GM12892 (cell line): ENCODE measurements around the gene RAC3.
A peak's percentile ranks its signal among the peaks of the same experiment; 100 is the strongest.

Experiments used
- DNase-seq: peaks from one replicate; pipeline ENCODE4 v3.0.0; 2011; ENCODE audit not compliant: insufficient read length
- FAIRE-seq: peaks from 2 replicates; lab custom pipeline; 2011; peaks lifted over from hg19 to GRCh38; lab: Jason Lieb, UNC
- POLR2A ChIP-seq: IDR thresholded peaks from 2 replicates; pipeline ENCODE4 v1.6.1; 2011; ENCODE audit warnings: low read depth, low read length, control low read depth
- POLR2AphosphoS5 ChIP-seq: IDR thresholded peaks from 2 replicates; pipeline ENCODE4 v1.6.1; 2011; ENCODE audit warnings: low read depth, low read length, control low read depth
- TAF1 ChIP-seq: IDR thresholded peaks from 2 replicates; pipeline ENCODE4 v1.6.1; 2011; ENCODE audit warnings: low read depth, mild to moderate bottlenecking, control low read depth, low read length, borderline replicate concordance

The RAC3 gene

GRCh38 chr17:82016875-82017459 is 14.5 kb upstream of the RAC3 start:
- TF ChIP-seq POLR2A (no peak), TAF1 (no peak), POLR2AphosphoS5 (no peak)
- no peak for FAIRE-seq
- no peak for DNase-seq

GRCh38 chr17:82017612-82018151 is 13.8 kb upstream of the RAC3 start:
- DNase-seq: no peak
- no peak for FAIRE-seq
- TF ChIP-seq POLR2A (no peak), POLR2AphosphoS5 (no peak; the same call in 1 of the 2 replicates), TAF1 (no peak)

- TF ChIP-seq POLR2AphosphoS5 (no peak), TAF1 (no peak), POLR2A (no peak)
- FAIRE-seq: no peak
Observed at GRCh38 chr17:82018152-82018988, 13.1 kb upstream of the RAC3 start.

GRCh38 chr17:82018989-82019689 is 12.3 kb upstream of the RAC3 start:
- no peak for TF ChIP-seq TAF1
- no peak for TF ChIP-seq POLR2A
- TF ChIP-seq POLR2AphosphoS5: no peak
- no peak for FAIRE-seq
- no peak for DNase-seq

More at GRCh38 chr17:82018152-82018988, 13.1 kb upstream of the RAC3 start:
- DNase-seq: no peak

GRCh38 chr17:82019690-82020571 is 11.5 kb upstream of the RAC3 start:
- no peak for TF ChIP-seq TAF1
- TF ChIP-seq POLR2A: no peak
- no peak for TF ChIP-seq POLR2AphosphoS5
- FAIRE-seq (peak; percentile 94), DNase-seq (peak; percentile 82)

- FAIRE-seq (no peak), DNase-seq (no peak)
- no peak for TF ChIP-seq POLR2A
- no peak for TF ChIP-seq TAF1
- no peak for TF ChIP-seq POLR2AphosphoS5
Observed at GRCh38 chr17:82020572-82021106, 10.8 kb upstream of the RAC3 start.

- DNase-seq: no peak
- peak; percentile 90 for FAIRE-seq
- TF ChIP-seq POLR2AphosphoS5: no peak
- no peak for TF ChIP-seq TAF1
- TF ChIP-seq POLR2A: no peak
Observed at GRCh38 chr17:82021107-82021899, 10.2 kb upstream of the RAC3 start.

- DNase-seq (no peak), FAIRE-seq (no peak)
- TF ChIP-seq POLR2AphosphoS5 (no peak), TAF1 (no peak), POLR2A (no peak)
Observed at GRCh38 chr17:82021900-82022309, 9.6 kb upstream of the RAC3 start.

- FAIRE-seq: no peak
- TF ChIP-seq POLR2AphosphoS5 (peak; percentile 38; the same call in 1 of the 2 replicates), POLR2A (peak; percentile 74; the same call in 1 of the 2 replicates), TAF1 (peak; percentile 49; the same call in 1 of the 2 replicates)
- DNase-seq: no peak
Observed at GRCh38 chr17:82022310-82022980, 9.0 kb upstream of the RAC3 start, which contains the start of gene CENPX. TSS of gene CENPX (minus strand) at chr17:82022878. CDS start at chr17:82022861, 17 bp downstream.
